H1 (cell line): ENCODE measurements around the gene GLRX5. TPM values are rescaled to one million over a fixed set of nuclear protein-coding genes. Genes with fewer than 3 reads are reported as not detected.

ENCODE experiments used
- CTCF ChIA-PET: fragments of 300-600 bp; sonication (Branson Sonifier 250); formaldehyde crosslinking; loops from one replicate; lab custom pipeline; 2021; ENCODE audit not compliant: partially characterized antibody; lab: Charles Lee
- POLR2A ChIA-PET: fragments of 300-600 bp; sonication (Branson Sonifier 250); formaldehyde crosslinking; loops from one replicate; lab custom pipeline; 2021; ENCODE audit warnings: inconsistent platforms; ENCODE audit not compliant: partially characterized antibody; lab: Charles Lee
- DNase-seq, 2 experiments: peaks; one replicate each; pipeline versions ENCODE4 v3.0.0 to v3.0.0-alpha.2; 2010 to 2022; ENCODE audit warnings: low spot score in 2 of 2, low read depth in 1 of 2, mixed read lengths in 1 of 2
- FAIRE-seq: peaks from 2 replicates; lab custom pipeline; 2011; peaks lifted over from hg19 to GRCh38; lab: Jason Lieb, UNC
- H2AFZ ChIP-seq: 2 replicates; pipeline ENCODE4 v1.8.1; 2012; ENCODE audit warnings: low read length, inconsistent platforms
- H2AK5ac ChIP-seq: 2 replicates; pipeline ENCODE4 v1.6.1; 2013; ENCODE audit warnings: low read depth, low read length
- H2BK120ac ChIP-seq: replicated peaks from 2 replicates; pipeline ENCODE3; 2013; ENCODE audit warnings: low read depth, low read length, inconsistent platforms
- H2BK12ac ChIP-seq: 2 replicates; pipeline ENCODE4 v1.6.1; 2013; ENCODE audit warnings: low read depth, low read length
- H2BK15ac ChIP-seq: 2 replicates; pipeline ENCODE4 v1.6.1; 2013; ENCODE audit warnings: low read length
- H2BK20ac ChIP-seq: 2 replicates; pipeline ENCODE4 v1.6.1; 2013; ENCODE audit warnings: low read length
- H2BK5ac ChIP-seq: 2 replicates; pipeline ENCODE4 v1.6.1; 2013; ENCODE audit warnings: low read depth, low read length
- H3K14ac ChIP-seq: 2 replicates; pipeline ENCODE4 v1.6.1; 2013; ENCODE audit warnings: inconsistent platforms; ENCODE audit not compliant: insufficient read length
- H3K18ac ChIP-seq: 2 replicates; pipeline ENCODE4 v1.6.1; 2013; ENCODE audit warnings: low read length; ENCODE audit errors: extremely low read depth
- H3K23ac ChIP-seq: 2 replicates; pipeline ENCODE4 v1.6.1; 2013; ENCODE audit warnings: inconsistent platforms; ENCODE audit not compliant: insufficient read length
- H3K23me2 ChIP-seq: 2 replicates; pipeline ENCODE4 v1.6.1; 2013; ENCODE audit warnings: low read depth, low read length
- H3K27ac ChIP-seq: 2 replicates; pipeline ENCODE4 v1.6.1; 2011; ENCODE audit warnings: low read depth, low read length, inconsistent platforms
- H3K27me3 ChIP-seq, 4 experiments: replicated peaks in 1 of 4; 1 replicate in 1 of 4; 2 replicates in 3 of 4; pipeline versions ENCODE4 v1.6.1 to v1.8.1; 2011 to 2013; ENCODE audit warnings: low read length in 3 of 4, mild to moderate bottlenecking in 3 of 4, inconsistent platforms in 2 of 4, mixed read lengths in 2 of 4, moderate library complexity in 1 of 4; ENCODE audit not compliant: control insufficient read depth in 3 of 4, insufficient read depth in 3 of 4; ENCODE audit errors: extremely low read depth in 1 of 4
- H3K36me3 ChIP-seq, 4 experiments: 2 replicates each; pipeline versions ENCODE4 v1.6.1 to v1.8.1; 2011 to 2013; ENCODE audit warnings: mild to moderate bottlenecking in 4 of 4, low read length in 3 of 4, moderate library complexity in 2 of 4, control low read depth in 1 of 4, inconsistent platforms in 1 of 4; ENCODE audit not compliant: insufficient read depth in 4 of 4, control insufficient read depth in 2 of 4
- H3K4ac ChIP-seq: replicated peaks from 2 replicates; pipeline ENCODE3; 2013; ENCODE audit warnings: low read length, low read depth, mixed read lengths, inconsistent platforms; ENCODE audit not compliant: insufficient read length
- H3K4me1 ChIP-seq, 4 experiments: replicated peaks in 1 of 4; 1 replicate in 1 of 4; 2 replicates in 3 of 4; pipeline versions ENCODE4 v1.6.1 to v1.8.1; 2011 to 2013; ENCODE audit warnings: low read length in 3 of 4, inconsistent platforms in 2 of 4, mixed read lengths in 1 of 4; ENCODE audit not compliant: insufficient read depth in 4 of 4, control insufficient read depth in 3 of 4
- H3K4me2 ChIP-seq, 2 experiments: 2 replicates each; pipeline versions ENCODE4 v1.6.1 to v1.8.1; 2011 to 2013; ENCODE audit warnings: low read depth in 2 of 2, low read length in 2 of 2, control low read depth in 1 of 2, inconsistent platforms in 1 of 2, mild to moderate bottlenecking in 1 of 2; ENCODE audit not compliant: insufficient read depth in 1 of 2
- H3K4me3 ChIP-seq, 4 experiments: fragments of 200-600, 300-600 bp in 1 of 4; sonication (generic), shearing (Covaris generic), sonication (Bioruptor Twin) in 1 of 4; 2 replicates each; pipeline versions ENCODE4 v1.5.1 to v1.8.1; 2011 to 2016; ENCODE audit warnings: low read length in 4 of 4, low read depth in 3 of 4, control low read depth in 2 of 4, inconsistent platforms in 2 of 4, mild to moderate bottlenecking in 2 of 4, mixed read lengths in 1 of 4, moderate library complexity in 1 of 4; ENCODE audit not compliant: insufficient read depth in 2 of 4; ENCODE audit errors: extremely low read depth in 1 of 4
- H3K56ac ChIP-seq: replicated peaks from 2 replicates; pipeline ENCODE3; 2013; ENCODE audit warnings: low read depth, mild to moderate bottlenecking, mixed read lengths, low read length, inconsistent platforms; ENCODE audit not compliant: insufficient read length
- H3K79me1 ChIP-seq: 2 replicates; pipeline ENCODE4 v1.6.1; 2013; ENCODE audit warnings: low read depth, low read length, control low read depth
- H3K79me2 ChIP-seq, 2 experiments: 2 replicates each; pipeline versions ENCODE4 v1.6.1 to v1.8.1; 2012 to 2013; ENCODE audit warnings: low read length in 2 of 2, mild to moderate bottlenecking in 2 of 2, inconsistent platforms in 1 of 2; ENCODE audit not compliant: insufficient read depth in 2 of 2, control insufficient read depth in 1 of 2
- H3K9ac ChIP-seq, 4 experiments: replicated peaks in 1 of 4; 1 replicate in 1 of 4; 2 replicates in 3 of 4; pipeline versions ENCODE4 v1.6.1 to v1.8.1; 2011 to 2013; ENCODE audit warnings: low read depth in 3 of 4, low read length in 3 of 4, control low read depth in 2 of 4, mild to moderate bottlenecking in 2 of 4, moderate library complexity in 2 of 4, inconsistent platforms in 1 of 4; ENCODE audit errors: extremely low read depth in 1 of 4
- H3K9me3 ChIP-seq, 2 experiments: 2 replicates each; pipeline versions ENCODE4 v1.6.1 to v1.8.1; 2012 to 2013; ENCODE audit warnings: mild to moderate bottlenecking in 2 of 2, moderate library complexity in 2 of 2, control low read depth in 1 of 2, inconsistent platforms in 1 of 2, low read depth in 1 of 2, low read length in 1 of 2, mixed read lengths in 1 of 2; ENCODE audit not compliant: insufficient read depth in 2 of 2
- H4K20me1 ChIP-seq, 2 experiments: replicated peaks in 1 of 2; 2 replicates each; pipeline versions ENCODE3 to v1.8.1; 2011 to 2013; ENCODE audit warnings: inconsistent platforms in 2 of 2, low read length in 2 of 2, mild to moderate bottlenecking in 1 of 2; ENCODE audit not compliant: insufficient read depth in 2 of 2, control insufficient read depth in 1 of 2
- H4K5ac ChIP-seq: 2 replicates; pipeline ENCODE4 v1.6.1; 2013; ENCODE audit warnings: low read length, low read depth, mixed read lengths, inconsistent platforms; ENCODE audit not compliant: insufficient read length
- H4K8ac ChIP-seq: 2 replicates; pipeline ENCODE4 v1.8.0; 2013; ENCODE audit warnings: mild to moderate bottlenecking, moderate library complexity, low read length, inconsistent platforms; ENCODE audit not compliant: insufficient read depth; ENCODE audit errors: extremely low read depth
- H4K91ac ChIP-seq: replicated peaks from 2 replicates; pipeline ENCODE3; 2013; ENCODE audit warnings: low read length, mixed read lengths, inconsistent platforms; ENCODE audit not compliant: insufficient read length
- CHD2 ChIP-seq: IDR thresholded peaks from 2 replicates; pipeline ENCODE4 v1.6.1; 2012; ENCODE audit warnings: low read length, improper control_type of control experiment
- CTBP2 ChIP-seq: IDR thresholded peaks from 2 replicates; pipeline ENCODE4 v1.7.0; 2011; ENCODE audit warnings: borderline replicate concordance, mild to moderate bottlenecking, moderate library complexity, mixed read lengths, low read length; ENCODE audit not compliant: insufficient read depth, insufficient read length
- EGR1 ChIP-seq: IDR thresholded peaks from 2 replicates; pipeline ENCODE4 v1.6.1; 2011; ENCODE audit warnings: low read depth, low read length, borderline replicate concordance
- HDAC6 ChIP-seq: IDR thresholded peaks from one replicate; pipeline ENCODE4 v1.7.1; 2012; ENCODE audit warnings: low read depth, mild to moderate bottlenecking, inconsistent platforms, low read length, moderate library complexity
- NANOG ChIP-seq: IDR thresholded peaks from 2 replicates; pipeline ENCODE4 v1.6.1; 2011; ENCODE audit warnings: low read length, low read depth, mild to moderate bottlenecking, inconsistent platforms; ENCODE audit not compliant: insufficient read depth, poor library complexity, severe bottlenecking
- PHF8 ChIP-seq: fragments of 200-600 bp; sonication (generic); conservative IDR thresholded peaks from 2 replicates; pipeline ENCODE4 v1.7.1; 2012; ENCODE audit warnings: low read depth, mild to moderate bottlenecking, inconsistent platforms, low read length, moderate library complexity
- RAD21 ChIP-seq, 2 experiments: IDR thresholded peaks in 1 of 2; conservative IDR thresholded peaks in 1 of 2; 2 replicates each; pipeline ENCODE4 v1.6.1; 2011; ENCODE audit warnings: low read depth in 2 of 2, low read length in 2 of 2, improper control_type of control experiment in 1 of 2, inconsistent platforms in 1 of 2, mild to moderate bottlenecking in 1 of 2, moderate library complexity in 1 of 2
- TCF12 ChIP-seq: IDR thresholded peaks from 2 replicates; pipeline ENCODE4 v1.6.1; 2011; ENCODE audit warnings: low read depth, mild to moderate bottlenecking, low read length
- USF2 ChIP-seq: IDR thresholded peaks from 2 replicates; pipeline ENCODE4 v1.6.1; 2011; ENCODE audit warnings: low read length, improper control_type of control experiment
- ZNF274 ChIP-seq: IDR thresholded peaks from 2 replicates; pipeline ENCODE4 v1.7.0; 2012; ENCODE audit warnings: low read length, borderline replicate concordance; ENCODE audit errors: extremely low read depth
- WGBS, 2 experiments: shearing (Covaris generic) in 1 of 2; methylation state at CpG; one replicate each; pipeline versions ENCODE4 v1.1.6 to v1.1.7; 2013 to 2015; ENCODE audit warnings: low lambda C conversion rate in 2 of 2, mixed read lengths in 2 of 2, inconsistent platforms in 1 of 2, low coverage in 1 of 2, missing lambda C conversion rate in 1 of 2; ENCODE audit not compliant: insufficient replicate concordance in 2 of 2, insufficient coverage in 1 of 2, insufficient read length in 1 of 2; ENCODE audit errors: extremely low coverage in 1 of 2, missing lambda C conversion rate in 1 of 2; 5-methylcytosine and 5-hydroxymethylcytosine counted together
- polyA plus RNA-seq, 7 experiments: library from polyadenylated mRNA; depleted of rRNA in 3 of 7; stranded (reverse) in 5 of 7; unstranded in 2 of 7; fragments of >200 nt in 5 of 7; fragments of 200-250 nt in 2 of 7; gene quantifications; 1 replicate in 5 of 7; 2 replicates in 1 of 7; 4 replicates in 1 of 7; pipeline versions ENCODE4 v1.2.1 to v1.2.3, GENCODE V29; 2011 to 2013; ENCODE audit warnings: missing spikeins in 2 of 7, mixed read lengths in 2 of 7
- total RNA-seq: library from RNA; stranded (reverse); fragmentation: NEBNext Ultra II Directional; extraction: Animal tissue kit (Norgen Biotek cat#: 25700); gene quantifications from 2 replicates; pipeline ENCODE4 v1.2.1, GENCODE V29; 2021

GLRX5 gene
- total and polyA plus RNA-seq, 2 of the 8 experiments (the other 6 are each of a cell fraction or from before 2014, with no cell fraction given) = 70.1 to 88.8 TPM

- Histone ChIP-seq H2AK5ac (no peak overlapping the region), H2BK12ac (peak overlapping the region; percentile 6; the same call in 1 of the 2 replicates), H3K23me2 (no peaks in the 10 kb centered on the region), H4K8ac (no peak overlapping the region), H4K20me1 (no peaks in the 10 kb centered on the region), H3K79me1 (no peaks in the 10 kb centered on the region), H2BK20ac (no peak overlapping the region), H3K27me3 (peaks cover 0 to 6% (median 4%) of the 10 kb centered on the region in 4 experiments; a peak in 4 of 7 replicates), H3K27ac (no peak overlapping the region), H3K79me2 (no peaks in the 10 kb centered on the region), H4K5ac (no peak overlapping the region), H3K56ac (no peak overlapping the region), H2BK15ac (no peak overlapping the region), H2AFZ (no peak overlapping the region), H3K36me3 (no peaks in the 10 kb centered on the region), H3K9me3 (no peaks in the 10 kb centered on the region), H2BK120ac (no peak overlapping the region), H3K14ac (no peak overlapping the region), H3K4me1 (peaks cover 0 to 6% (median 2%) of the 10 kb centered on the region in 4 experiments; a peak in 6 of 7 replicates), H3K18ac (no peak overlapping the region), H2BK5ac (no peak overlapping the region), H4K91ac (no peak overlapping the region), H3K4me2 (no peak overlapping the region), H3K4me3 (no peak overlapping the region), H3K4ac (no peak overlapping the region), H3K23ac (no peak overlapping the region), H3K9ac (no peak overlapping the region)
- POLR2A ChIA-PET = no interaction called here
- FAIRE-seq = no peak
- DNase-seq = no peak
- WGBS, 2 experiments = 83 to 100% methylated on average over 1 to 12 of the region's 12 CpGs
- CTCF ChIA-PET = interaction anchor here (0.9 to 1.5 kb wide), 4 partner anchors 11 to 421 kb away, joined by 3 to 7 read pairs (median 4); partner anchors contain the start of gene TCL1B
- no peak for TF ChIP-seq NANOG
- TF ChIP-seq ZNF274 = no peak
- no peak for TF ChIP-seq PHF8
- TF ChIP-seq HDAC6 = no peak
- no peak for TF ChIP-seq CTBP2
- no peak for TF ChIP-seq USF2
- TF ChIP-seq CHD2 = no peak
- TF ChIP-seq EGR1 = no peak
- TF ChIP-seq RAD21 (IDR thresholded peaks at IDR 0.05 in 1 of 2, conservative IDR thresholded peaks at IDR 0.05 in 1 of 2; ENCODE audit: low read depth in 2 of 2, low read length in 2 of 2) = no peak
- no peak for TF ChIP-seq TCF12
Measured at GRCh38 chr14:95577067-95577800, 42.4 kb downstream of the GLRX5 start.
